Measurements from ENCODE around the gene TXNDC11. TPM values are rescaled to one million over a fixed set of nuclear protein-coding genes. Genes with fewer than 3 reads are reported as not detected.

Gene TXNDC11
- total and polyA plus RNA-seq, 5 experiments from 2014 or later: 31.8 to 46.8 (median 35.4) TPM

DNA sequence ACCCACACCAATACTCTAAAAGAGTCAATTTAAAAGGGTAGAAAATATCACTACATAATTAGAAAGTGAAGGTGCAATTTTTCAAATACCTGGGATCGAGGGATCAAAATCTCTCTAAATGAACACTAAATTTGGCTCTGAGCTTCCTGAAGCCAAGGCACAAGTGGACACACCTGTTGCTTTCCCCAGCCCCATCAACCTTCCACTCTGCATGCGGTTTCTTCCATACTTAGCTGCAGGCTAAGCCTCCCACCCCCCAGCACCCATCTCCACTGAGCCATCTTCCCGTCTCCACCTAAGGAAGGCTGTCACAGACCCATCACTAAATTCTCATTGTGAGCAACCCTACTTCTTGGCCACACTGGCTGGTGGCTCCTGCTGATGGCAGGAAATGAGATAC lies 30.5 kb downstream of the TXNDC11 start:
- DNase-seq (no peak), ATAC-seq (no peak)
- Mint-ChIP-seq H3K36me3 (peaks cover 0 to 72% (median 18%) of the 10 kb centered on the region in 3 donors), H3K27ac (peak overlapping the region in 1 of 10 donors; percentile 58), H3K4me3 (no peak overlapping the region), H3K27me3 (no peaks in the 10 kb centered on the region), H3K9me3 (no peaks in the 10 kb centered on the region), H3K4me1 (peaks cover 4 to 14% (median 7%) of the 10 kb centered on the region in 4 donors)
- POLR2A ChIA-PET: no interaction called here

DNA sequence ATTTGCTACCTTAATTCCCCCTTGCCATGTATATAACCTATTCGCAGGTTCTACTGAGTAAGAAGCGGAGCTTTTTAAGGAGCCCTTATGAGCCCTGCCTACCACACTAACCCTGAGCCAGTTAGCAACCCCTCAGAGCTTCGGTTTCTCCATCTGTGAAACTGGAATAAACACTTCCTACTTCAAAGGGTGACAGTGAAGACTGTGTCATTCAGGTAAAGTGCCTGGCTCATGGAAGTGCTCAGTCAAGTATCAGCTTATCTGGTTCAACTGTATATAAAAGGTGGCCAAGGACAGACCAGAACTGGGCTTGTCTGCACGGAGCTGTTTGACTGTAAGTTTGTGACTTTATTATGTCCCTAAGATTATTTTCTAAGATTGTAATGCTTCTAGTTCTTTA lies 31.0 kb downstream of the TXNDC11 start:
- POLR2A ChIA-PET: no interaction called here
- DNase-seq: no peak
- no peaks in the 10 kb centered on the region for H3K27me3 Mint-ChIP-seq
- no peak overlapping the region for H3K4me3 Mint-ChIP-seq
- H3K36me3 Mint-ChIP-seq: peaks cover 0 to 71% (median 18%) of the 10 kb centered on the region in 3 donors
- no peak for ATAC-seq
- no peak overlapping the region for H3K27ac Mint-ChIP-seq
- H3K4me1 Mint-ChIP-seq: peaks cover 3 to 13% (median 5%) of the 10 kb centered on the region in 4 donors
- H3K9me3 Mint-ChIP-seq: no peaks in the 10 kb centered on the region

DNA sequence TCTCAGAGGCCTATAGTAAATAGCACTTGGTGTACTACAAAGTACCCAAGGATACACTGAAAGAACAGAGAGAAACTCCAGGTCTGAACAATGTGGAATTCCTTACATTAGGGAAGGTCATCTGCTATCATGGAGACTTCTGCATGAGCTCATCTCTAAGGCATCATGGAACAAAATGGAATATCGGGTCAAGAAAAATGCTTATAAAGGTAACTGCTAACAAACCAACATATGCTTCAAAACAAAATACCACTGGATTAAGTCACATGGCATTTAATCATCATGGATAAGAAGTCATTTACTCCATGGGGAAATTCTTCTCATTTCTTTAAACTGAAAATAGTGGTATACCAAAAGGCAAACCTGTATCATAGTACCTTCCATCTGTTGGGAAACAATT lies 34.2 kb downstream of the TXNDC11 start:
- Mint-ChIP-seq H3K27ac (no peak overlapping the region), H3K9me3 (no peaks in the 10 kb centered on the region), H3K36me3 (peaks cover 0 to 67% (median 15%) of the 10 kb centered on the region in 3 donors), H3K4me3 (no peak overlapping the region), H3K27me3 (no peaks in the 10 kb centered on the region), H3K4me1 (peaks cover 5 to 19% (median 6%) of the 10 kb centered on the region in 4 donors)
- ATAC-seq (no peak), DNase-seq (no peak)
- POLR2A ChIA-PET: no interaction called here

DNA sequence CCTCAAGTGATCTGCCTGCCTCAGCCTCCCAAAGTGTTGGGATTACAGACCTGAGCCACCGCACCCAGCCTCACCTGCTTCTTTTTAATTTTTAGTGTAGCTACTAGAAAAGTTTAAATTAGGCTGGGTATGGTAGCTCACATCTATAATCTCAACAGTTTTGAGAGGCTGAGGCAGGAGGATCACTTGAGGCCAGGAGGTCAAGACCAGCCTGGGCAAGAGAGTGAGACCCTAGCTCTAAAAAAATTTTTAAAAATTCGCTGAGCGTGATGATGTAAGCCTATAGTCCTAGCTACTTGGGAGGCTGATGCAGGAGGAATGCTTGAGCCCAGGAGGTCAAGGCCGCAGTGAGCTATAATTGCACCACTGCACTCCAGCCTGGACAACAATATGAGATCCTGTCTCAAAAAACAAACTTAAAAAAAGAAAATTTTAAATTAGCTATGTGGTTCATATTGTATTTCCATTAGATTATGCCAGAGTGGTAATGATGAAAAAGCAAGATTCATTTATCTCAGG lies 34.9 kb downstream of the TXNDC11 start:
- H3K4me3 Mint-ChIP-seq: no peak overlapping the region
- H3K9me3 Mint-ChIP-seq: no peaks in the 10 kb centered on the region
- H3K27ac Mint-ChIP-seq: no peak overlapping the region
- H3K4me1 Mint-ChIP-seq: peaks cover 5 to 22% (median 9%) of the 10 kb centered on the region in 4 donors
- ATAC-seq (no peak), DNase-seq (no peak)
- H3K27me3 Mint-ChIP-seq: no peaks in the 10 kb centered on the region
- H3K36me3 Mint-ChIP-seq: peaks cover 0 to 69% (median 15%) of the 10 kb centered on the region in 3 donors
- POLR2A ChIA-PET: no interaction called here

DNA sequence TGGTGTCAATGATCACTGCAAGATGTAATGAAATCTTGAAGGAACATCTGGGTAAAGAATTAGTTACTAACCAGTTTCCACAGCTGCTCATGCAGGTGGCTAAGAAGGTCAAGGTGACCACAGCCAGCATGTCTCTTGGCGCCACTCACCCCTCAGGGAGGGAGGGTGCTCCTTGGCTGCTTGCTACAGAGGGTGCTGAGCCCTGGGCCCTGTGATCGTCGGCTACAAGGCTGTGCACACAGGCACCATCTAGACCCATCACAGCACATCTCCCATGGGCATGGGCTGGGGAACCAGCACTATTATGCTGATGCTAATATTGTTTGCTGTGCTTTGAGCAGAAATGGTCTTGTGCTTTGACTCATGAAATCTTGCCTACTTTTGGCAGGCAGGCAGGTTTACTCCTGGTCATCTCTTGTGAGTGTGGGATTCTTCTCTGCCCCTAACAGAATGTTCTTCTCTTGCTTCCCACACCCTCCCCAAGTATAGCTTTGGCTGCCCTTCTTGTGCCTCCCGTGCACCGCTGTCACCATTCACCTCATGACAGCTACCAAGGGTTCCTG lies 36.4 kb downstream of the TXNDC11 start:
- H3K27me3 Mint-ChIP-seq: no peaks in the 10 kb centered on the region
- H3K27ac Mint-ChIP-seq: peak overlapping the region in 2 of 10 donors; percentile 6 to 21
- POLR2A ChIA-PET: no interaction called here
- DNase-seq (no peak), ATAC-seq (no peak)
- peaks cover 0 to 71% (median 11%) of the 10 kb centered on the region in 3 donors for H3K36me3 Mint-ChIP-seq
- H3K4me3 Mint-ChIP-seq: no peak overlapping the region
- H3K4me1 Mint-ChIP-seq: peaks cover 4 to 23% (median 9%) of the 10 kb centered on the region in 4 donors
- no peaks in the 10 kb centered on the region for H3K9me3 Mint-ChIP-seq

DNA sequence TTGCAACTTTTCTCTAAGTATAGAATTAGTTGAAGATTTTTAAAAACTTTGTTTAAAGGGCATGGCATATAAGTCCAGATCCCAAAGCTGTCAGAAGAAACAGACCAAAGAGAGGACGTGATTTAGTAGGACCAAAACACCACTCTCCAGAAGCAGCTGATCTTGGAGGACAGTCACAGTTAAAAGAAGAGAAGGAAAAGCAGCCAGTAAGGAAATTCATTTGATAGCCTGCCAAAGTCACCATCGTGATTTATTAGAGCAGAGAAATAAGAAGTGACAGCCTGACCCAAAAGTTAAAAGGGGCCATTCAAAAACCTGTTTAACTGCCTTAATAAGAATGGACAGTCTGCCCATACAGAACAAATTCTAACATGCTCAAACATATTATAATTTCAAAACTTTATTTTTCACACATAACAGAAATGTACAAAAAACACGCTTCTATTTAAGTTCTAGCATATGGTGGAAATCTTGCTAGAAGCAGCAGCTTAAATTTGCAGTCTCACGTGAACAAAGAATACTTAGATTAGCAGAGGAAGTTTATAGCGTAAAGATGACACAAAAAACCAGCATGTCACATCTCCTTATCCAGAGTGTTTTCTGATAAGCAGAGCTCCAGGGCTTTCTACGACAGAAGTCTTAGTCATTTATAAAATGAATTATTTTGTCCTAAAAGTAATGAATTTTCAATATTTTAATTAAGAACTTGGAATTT lies 37.2 kb downstream of the TXNDC11 start:
- no peak overlapping the region for H3K4me3 Mint-ChIP-seq
- H3K27me3 Mint-ChIP-seq: no peaks in the 10 kb centered on the region
- no peaks in the 10 kb centered on the region for H3K9me3 Mint-ChIP-seq
- H3K4me1 Mint-ChIP-seq: peaks cover 6 to 27% (median 11%) of the 10 kb centered on the region in 4 donors
- ATAC-seq: no peak
- H3K27ac Mint-ChIP-seq: peak overlapping the region in 1 of 10 donors; percentile 46
- no peak for DNase-seq
- POLR2A ChIA-PET: no interaction called here
- H3K36me3 Mint-ChIP-seq: peaks cover 0 to 70% (median 11%) of the 10 kb centered on the region in 3 donors

DNA sequence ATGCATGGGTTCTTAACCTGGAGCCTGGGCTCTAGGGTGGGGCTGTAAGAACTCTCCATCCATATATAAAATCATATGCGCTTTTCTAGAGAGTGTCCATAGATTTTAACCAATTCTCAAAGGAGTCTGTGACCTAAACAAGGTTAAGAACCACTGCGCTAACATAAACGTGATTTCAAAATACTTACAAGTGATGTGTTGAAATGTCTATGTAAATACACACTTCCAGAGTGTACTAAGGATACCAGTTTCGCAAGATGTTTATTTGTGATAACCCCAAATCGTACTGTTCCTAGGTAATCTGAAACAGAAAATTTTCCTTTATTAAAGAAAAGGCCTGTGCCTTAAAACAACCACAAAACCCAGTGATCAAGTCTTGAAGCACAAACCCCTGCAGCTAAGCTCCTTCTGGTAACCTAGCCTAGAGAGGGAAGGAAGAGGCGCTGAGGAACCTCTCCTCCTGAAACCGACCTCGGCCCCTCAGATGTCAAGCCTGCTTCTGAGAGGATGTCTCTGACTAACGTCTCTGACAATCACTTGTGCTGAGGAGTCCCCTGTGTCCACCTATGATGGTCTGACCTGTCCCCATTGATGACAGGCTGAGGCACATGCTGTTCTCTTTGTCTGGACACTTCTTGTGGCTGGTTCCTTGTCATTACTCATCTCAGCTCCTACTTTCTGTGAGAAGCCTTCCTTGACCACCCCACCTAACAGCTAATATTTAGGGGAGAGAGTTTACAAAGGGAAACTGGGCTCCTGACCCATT lies 42.2 kb downstream of the TXNDC11 start:
- POLR2A ChIA-PET: interaction anchor here (0.7 kb wide), 1 partner anchor 32 kb away, joined by 4 read pairs; no protein-coding TSS in a partner anchor
- ATAC-seq (no peak), DNase-seq (no peak)
- Mint-ChIP-seq H3K4me1 (peaks cover 14 to 49% (median 40%) of the 10 kb centered on the region in 4 donors), H3K9me3 (no peaks in the 10 kb centered on the region), H3K36me3 (peaks cover 0 to 85% (median 5%) of the 10 kb centered on the region in 3 donors), H3K27me3 (no peaks in the 10 kb centered on the region), H3K27ac (peak overlapping the region in 3 of 10 donors; percentile 22 to 66 (median 31)), H3K4me3 (peak overlapping the region in 1 of 10 donors; percentile 26)

DNA sequence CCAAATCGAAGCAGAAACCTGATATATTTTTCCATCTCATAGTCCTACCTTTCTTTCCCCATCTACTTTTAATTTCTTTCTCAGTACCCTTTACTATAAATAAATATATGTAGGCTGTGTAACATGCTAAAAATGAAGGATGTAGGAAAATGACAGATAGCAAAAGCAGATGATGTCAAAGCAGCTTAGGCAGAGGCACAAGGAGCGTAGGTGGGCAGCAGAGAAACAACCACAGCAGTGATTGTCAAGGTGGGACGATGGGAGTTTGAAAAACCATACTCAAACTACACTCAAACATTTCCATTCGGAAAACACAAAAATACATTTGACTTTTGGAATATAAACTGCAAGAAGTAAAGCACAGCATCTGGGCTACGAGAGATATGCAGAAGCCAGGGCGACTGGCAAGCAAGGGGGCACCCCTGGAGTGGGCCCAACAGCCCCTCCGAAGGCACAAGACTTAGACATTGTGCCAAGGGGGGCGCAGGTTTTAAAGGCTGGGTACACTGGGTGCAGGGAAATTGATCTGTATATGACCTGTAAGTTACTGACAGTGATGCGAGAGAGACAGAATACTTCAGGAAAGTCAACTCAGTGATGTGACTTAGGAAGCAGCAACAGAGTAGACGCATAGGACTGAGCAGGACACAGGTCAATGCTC lies 43.3 kb downstream of the TXNDC11 start:
- Mint-ChIP-seq H3K36me3 (peaks cover 0 to 87% (median 5%) of the 10 kb centered on the region in 3 donors), H3K27ac (peak overlapping the region in 6 of 10 donors; percentile 29 to 76 (median 42)), H3K9me3 (no peaks in the 10 kb centered on the region), H3K27me3 (no peaks in the 10 kb centered on the region), H3K4me3 (peak overlapping the region in 1 of 10 donors; percentile 0), H3K4me1 (peaks cover 17 to 43% (median 40%) of the 10 kb centered on the region in 4 donors)
- ATAC-seq (no peak), DNase-seq (no peak)
- POLR2A ChIA-PET: no interaction called here

DNA sequence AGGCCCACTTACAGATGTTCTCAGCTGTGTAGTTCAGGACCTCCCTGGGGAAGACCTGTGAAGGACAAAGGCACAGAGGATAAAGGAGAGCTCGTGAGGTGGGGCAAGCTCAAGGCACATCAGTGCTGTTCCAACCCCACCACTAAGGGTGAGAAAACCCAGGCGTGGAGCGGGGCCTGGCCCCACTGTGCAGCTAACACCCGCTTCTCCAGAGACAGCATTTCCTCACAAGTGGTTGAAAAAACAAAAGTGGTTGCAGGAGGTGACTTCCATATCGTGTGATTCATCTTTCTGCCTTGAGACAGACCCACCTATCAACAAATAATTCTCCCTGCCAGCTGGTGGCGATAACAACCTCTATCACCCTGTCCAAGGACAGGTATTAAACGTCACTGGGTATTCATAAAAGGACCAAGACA lies 44.4 kb downstream of the TXNDC11 start:
- Mint-ChIP-seq H3K27ac (peak overlapping the region; percentile 2 to 79 (median 52)), H3K36me3 (peaks cover 0 to 86% (median 5%) of the 10 kb centered on the region in 3 donors), H3K4me1 (peaks cover 17 to 41% (median 36%) of the 10 kb centered on the region in 4 donors), H3K9me3 (no peaks in the 10 kb centered on the region), H3K27me3 (no peaks in the 10 kb centered on the region), H3K4me3 (peak overlapping the region in 2 of 10 donors; percentile 2 to 29)
- POLR2A ChIA-PET: no interaction called here
- peak in 1 of 2 donors; percentile 69 for ATAC-seq
- DNase-seq: no peak

DNA sequence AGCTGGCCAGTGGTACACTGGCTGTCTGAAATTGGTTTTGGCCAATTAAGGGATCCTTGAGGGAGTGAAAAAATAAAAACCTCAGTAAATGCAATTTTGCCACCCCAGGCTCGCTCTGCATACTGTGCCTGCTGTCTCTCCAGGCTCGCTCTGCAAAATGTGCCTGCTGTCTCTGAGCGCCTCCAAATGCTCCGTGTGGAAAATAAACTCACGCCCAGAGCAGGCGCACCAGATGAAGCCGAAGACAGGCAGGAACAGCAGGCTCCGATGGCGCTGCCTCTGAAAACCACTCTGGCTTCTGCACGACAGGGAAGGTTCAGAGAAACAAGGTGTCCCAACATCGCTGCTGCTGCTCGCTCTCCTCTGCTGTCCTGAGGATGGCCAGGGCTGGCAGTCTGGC lies 45.3 kb downstream of the TXNDC11 start:
- Mint-ChIP-seq H3K27me3 (no peaks in the 10 kb centered on the region), H3K27ac (peak overlapping the region in 7 of 10 donors; percentile 21 to 79 (median 56)), H3K36me3 (peaks cover 0 to 87% (median 7%) of the 10 kb centered on the region in 3 donors), H3K4me3 (no peak overlapping the region), H3K4me1 (peaks cover 17 to 39% (median 33%) of the 10 kb centered on the region in 4 donors), H3K9me3 (no peaks in the 10 kb centered on the region)
- ATAC-seq (no peak), DNase-seq (no peak)
- POLR2A ChIA-PET: no interaction called here

DNA sequence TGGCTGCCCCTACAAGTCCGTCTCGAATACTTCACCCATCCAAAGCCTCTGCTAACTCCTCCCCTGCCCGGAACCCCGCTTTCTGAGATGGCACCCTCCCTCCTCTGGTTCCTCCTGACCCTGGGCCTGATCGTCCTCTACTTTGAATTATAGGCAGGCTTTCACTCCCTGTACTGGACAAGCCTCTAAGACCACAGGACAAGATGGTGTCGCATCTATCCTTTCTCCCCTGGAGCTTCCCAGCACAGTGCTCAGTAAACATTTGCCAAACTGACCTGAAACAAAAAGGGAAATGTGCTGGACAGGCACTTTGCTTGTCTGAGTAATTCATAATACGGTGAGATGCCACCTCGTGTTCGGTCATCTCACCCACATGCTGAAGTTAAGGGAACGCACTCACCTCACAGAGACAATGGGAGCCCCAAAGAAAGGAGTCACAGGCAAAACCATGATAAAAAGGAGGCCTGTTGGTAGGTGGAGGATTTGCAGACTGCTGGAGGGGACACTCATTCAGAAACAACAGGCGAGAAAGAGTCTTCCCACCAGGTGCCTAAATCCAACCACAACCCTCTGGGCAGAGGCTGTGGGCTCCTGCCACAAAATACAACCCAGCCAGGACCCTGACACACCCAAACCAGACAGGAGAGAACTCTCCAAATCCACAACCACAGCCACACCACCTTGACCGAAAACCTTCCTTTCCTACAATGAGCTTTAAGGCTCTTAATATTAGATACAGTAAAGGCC lies 46.2 kb downstream of the TXNDC11 start:
- H3K9me3 Mint-ChIP-seq: no peaks in the 10 kb centered on the region
- no peaks in the 10 kb centered on the region for H3K27me3 Mint-ChIP-seq
- peak overlapping the region in 8 of 10 donors; percentile 14 to 73 (median 60) for H3K27ac Mint-ChIP-seq
- no peak for ATAC-seq
- H3K36me3 Mint-ChIP-seq: peaks cover 0 to 89% (median 7%) of the 10 kb centered on the region in 3 donors
- DNase-seq: no peak
- POLR2A ChIA-PET: no interaction called here
- H3K4me3 Mint-ChIP-seq: peak overlapping the region in 1 of 10 donors; percentile 7
- H3K4me1 Mint-ChIP-seq: peaks cover 15 to 43% (median 31%) of the 10 kb centered on the region in 4 donors
